Measurements from ENCODE around the gene TARM1.

Gene TARM1

DNA sequence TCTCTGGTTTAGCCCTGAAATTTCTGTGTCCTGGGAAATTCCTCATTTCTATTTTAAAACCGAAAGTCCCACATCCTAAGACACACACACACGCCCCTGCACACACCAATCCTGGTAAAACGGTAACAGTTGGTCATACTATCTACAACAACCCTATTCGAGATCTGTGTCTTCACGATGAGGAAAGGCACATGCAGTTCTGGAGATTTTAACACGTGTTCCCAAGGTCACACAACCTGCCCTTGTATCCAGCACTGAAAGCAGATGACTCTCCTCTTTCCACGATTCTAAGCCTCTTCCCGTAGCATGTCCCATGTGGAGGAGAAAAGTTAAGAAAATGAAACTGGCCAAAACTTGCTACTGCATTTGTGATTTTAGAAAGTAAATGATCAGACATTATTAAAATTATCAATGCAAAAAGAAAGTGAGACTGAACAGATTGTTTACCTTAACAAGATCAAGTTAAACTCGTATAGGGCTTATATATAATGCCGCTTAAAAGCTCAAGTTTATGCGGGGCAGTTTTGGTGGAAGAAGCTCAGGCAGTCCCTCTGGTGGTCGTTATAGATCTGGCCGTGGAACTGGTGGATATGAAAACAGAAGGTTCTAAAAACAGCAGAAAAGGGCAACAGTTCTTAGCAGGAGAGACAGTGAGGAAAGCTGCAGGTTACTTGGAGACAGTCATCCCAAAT, 50.1 kb downstream of the TARM1 start:
- no peak for DNase-seq (ENCODE audit: low spot score)

DNA sequence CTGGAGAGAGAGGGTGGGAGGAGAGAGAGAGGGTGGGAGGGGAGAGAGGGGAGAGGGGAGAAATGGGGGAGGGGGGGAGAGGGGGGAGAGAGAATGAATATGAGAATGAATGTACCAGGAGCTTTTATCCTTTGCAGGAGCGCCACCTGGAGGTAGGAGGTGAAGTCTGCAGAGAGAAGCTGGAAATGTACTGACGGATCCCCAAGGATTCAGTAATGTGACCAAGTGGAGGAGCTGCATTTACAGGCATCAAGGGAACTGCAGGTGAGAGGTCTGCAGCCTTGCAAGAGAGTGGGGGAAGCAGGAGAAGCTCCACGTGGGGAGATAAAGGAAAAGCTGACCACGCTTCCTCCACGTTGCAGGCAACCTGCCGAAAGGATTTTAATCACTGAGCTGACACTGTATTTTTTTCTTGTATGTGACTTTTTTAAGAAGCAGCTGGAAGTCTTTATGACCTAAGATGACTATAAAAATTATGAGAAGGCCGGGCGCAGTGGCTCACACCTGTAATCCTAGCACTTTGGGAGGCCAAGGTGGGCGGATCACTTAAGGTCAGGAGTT, 51.2 kb downstream of the TARM1 start:
- peak; percentile 57 for DNase-seq (ENCODE audit: low spot score)

- DNase-seq (ENCODE audit: low spot score): no peak
Observed at GRCh38 chr19:54029301-54029700, 51.9 kb downstream of the TARM1 start.

GRCh38 chr19:54026656-54027055, 54.5 kb downstream of the TARM1 start:
- DNase-seq (ENCODE audit: low spot score): no peak

GRCh38 chr19:54024660-54025059, 56.5 kb downstream of the TARM1 start:
- no peak for DNase-seq (ENCODE audit: low spot score)

- no peak for DNase-seq (ENCODE audit: low spot score)
Observed at GRCh38 chr19:54023191-54023590, 58.0 kb downstream of the TARM1 start.

DNA sequence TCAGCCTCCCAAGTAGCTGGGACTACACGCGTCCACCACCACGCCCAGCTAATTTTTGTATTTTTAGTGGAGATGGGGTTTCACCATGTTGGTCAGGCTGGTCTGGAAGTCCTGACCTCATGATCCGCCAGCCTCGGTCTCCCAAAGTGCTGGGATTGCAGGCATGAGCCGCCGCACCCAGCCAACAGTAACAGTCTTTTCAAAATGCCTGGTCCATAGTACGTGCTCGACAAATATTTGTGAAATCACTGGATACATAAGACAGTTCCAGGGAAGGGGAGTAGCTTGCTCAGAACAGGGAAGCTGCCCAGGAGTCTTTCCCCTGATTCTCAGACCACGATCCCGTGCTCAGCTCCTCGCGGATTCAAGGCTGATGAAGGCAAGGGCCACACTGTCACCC, 59.2 kb downstream of the TARM1 start:
- DNase-seq (ENCODE audit: low spot score): no peak

- no peak for DNase-seq (ENCODE audit: low spot score)
Observed at GRCh38 chr19:54021363-54021762, 59.8 kb downstream of the TARM1 start.

Measured in CD4-positive, alpha-beta T cell treated with Interleukin-2 at 100 ng/mL for 4 hours (primary cell).